HCT116 (cell line): ENCODE results near the gene PEAK1. TPM values are rescaled to one million over a fixed set of nuclear protein-coding genes. Genes with fewer than 3 reads are reported as not detected.

ENCODE experiments used
- ATAC-seq: fragments of 200-7000 bp; cut with Tn5 transposase; 2 replicates; pipeline ENCODE4 v1.9.1; 2020; ENCODE audit warnings: mild to moderate bottlenecking, moderate library complexity
- BruUV-seq: library from RNA; stranded (reverse); fragments of 400-500 nt; replicated peaks from 2 replicates; lab custom pipeline; 2021; lab: Mats Ljungman, UMichigan
- CTCF ChIA-PET: fragments of 300-600 bp; sonication (Branson Sonifier 250); formaldehyde crosslinking; loops from one replicate; lab custom pipeline; 2021; ENCODE audit warnings: antibody characterized with exemption; lab: Charles Lee
- POLR2A ChIA-PET: fragments of 300-600, 350-600 bp; sonication (Branson Sonifier 250); formaldehyde crosslinking; loops from one replicate; lab custom pipeline; 2021; ENCODE audit warnings: antibody characterized with exemption; lab: Charles Lee
- RAD21 ChIA-PET, 2 experiments: fragments of 300-600 bp; sonication (Branson Sonifier 250); formaldehyde crosslinking; loops; one replicate each; lab custom pipeline; 2023; ENCODE audit warnings: low total read pairs in 2 of 2; ENCODE audit not compliant: uncharacterized antibody in 2 of 2, unreplicated experiment in 2 of 2, low non-redundant PET in 1 of 2; lab: Charles Lee
- DNase-seq: peaks from one replicate; pipeline ENCODE4 v3.0.0-alpha.2; 2010; ENCODE audit warnings: low read depth, low spot score
- H2AFZ ChIP-seq: fragments of 200-600 bp; shearing (Covaris generic), sonication (generic); 2 replicates; pipeline ENCODE4 v1.6.1; 2017; ENCODE audit warnings: low read depth, mixed run types, mixed read lengths, antibody characterized with exemption, low read length; ENCODE audit not compliant: poor library complexity, severe bottlenecking
- H3K27ac ChIP-seq: 2 replicates; pipeline ENCODE4 v1.5.1; 2012; ENCODE audit warnings: low read depth, low read length
- H3K27me3 ChIP-seq: fragments of 200-600 bp; sonication (generic); 2 replicates; pipeline ENCODE4 v1.6.1; 2016; ENCODE audit warnings: mixed run types, low read length, mixed read lengths; ENCODE audit not compliant: insufficient read depth
- H3K36me3 ChIP-seq, 2 experiments: fragments of 200-500 bp in 1 of 2; fragments of 200-600 bp in 1 of 2; sonication (Bioruptor generic) in 1 of 2; sonication (generic) in 1 of 2; 2 replicates each; pipeline versions ENCODE4 v1.5.1 to v1.6.1; 2014 to 2016; ENCODE audit warnings: low read length in 2 of 2, inconsistent platforms in 1 of 2, mixed read lengths in 1 of 2, mixed run types in 1 of 2; ENCODE audit not compliant: insufficient read depth in 2 of 2, control insufficient read depth in 1 of 2
- H3K4me1 ChIP-seq, 2 experiments: fragments of 200-600 bp in 1 of 2; sonication (generic) in 1 of 2; 2 replicates each; pipeline versions ENCODE4 v1.5.1 to v1.6.1; 2012 to 2017; ENCODE audit warnings: low read length in 2 of 2, inconsistent platforms in 1 of 2, mild to moderate bottlenecking in 1 of 2, mixed read lengths in 1 of 2, mixed run types in 1 of 2, moderate library complexity in 1 of 2; ENCODE audit not compliant: insufficient read depth in 2 of 2, control insufficient read depth in 1 of 2
- H3K4me2 ChIP-seq: fragments of 200-600 bp; sonication (generic); 2 replicates; pipeline ENCODE4 v1.6.1; 2017; ENCODE audit warnings: mixed run types, low read length, mixed read lengths
- H3K4me3 ChIP-seq, 2 experiments: fragments of 200-600 bp in 1 of 2; sonication (generic) in 1 of 2; replicated peaks in 1 of 2; 2 replicates each; pipeline ENCODE4 v1.5.1; 2011 to 2016; ENCODE audit warnings: low read length in 2 of 2, control low read depth in 1 of 2, low read depth in 1 of 2, mild to moderate bottlenecking in 1 of 2, mixed read lengths in 1 of 2, mixed run types in 1 of 2
- H3K79me2 ChIP-seq: fragments of 200-600 bp; sonication (generic); 2 replicates; pipeline ENCODE4 v1.6.1; 2017; ENCODE audit warnings: mild to moderate bottlenecking, mixed run types, low read length, moderate library complexity, mixed read lengths; ENCODE audit not compliant: insufficient read depth
- H3K9ac ChIP-seq: fragments of 200-600 bp; sonication (generic); 2 replicates; pipeline ENCODE4 v1.6.1; 2016; ENCODE audit warnings: low read length, mixed read lengths
- H3K9me2 ChIP-seq: fragments of 200-600 bp; sonication (generic), shearing (Covaris generic); 2 replicates; pipeline ENCODE4 v1.6.1; 2017; ENCODE audit warnings: mixed run types, mild to moderate bottlenecking, moderate library complexity; ENCODE audit not compliant: insufficient read depth
- H3K9me3 ChIP-seq, 2 experiments: fragments of 200-500 bp in 1 of 2; fragments of 200-600 bp in 1 of 2; sonication (Bioruptor generic) in 1 of 2; sonication (generic) in 1 of 2; 2 replicates each; pipeline ENCODE4 v1.6.1; 2014 to 2017; ENCODE audit warnings: low read length in 2 of 2, mixed read lengths in 2 of 2, inconsistent platforms in 1 of 2, low read depth in 1 of 2, mild to moderate bottlenecking in 1 of 2, mixed run types in 1 of 2, moderate library complexity in 1 of 2; ENCODE audit not compliant: control insufficient read depth in 1 of 2, insufficient read depth in 1 of 2
- H4K20me1 ChIP-seq: fragments of 200-600 bp; sonication (generic), shearing (Covaris generic); 2 replicates; pipeline ENCODE4 v1.6.1; 2017; ENCODE audit warnings: mixed run types, mild to moderate bottlenecking, moderate library complexity; ENCODE audit not compliant: insufficient read depth
- ATF3 ChIP-seq: IDR thresholded peaks from 2 replicates; pipeline ENCODE4 v1.6.1; 2012
- CBX3 ChIP-seq: IDR thresholded peaks from 2 replicates; pipeline ENCODE4 v1.6.1; 2012; ENCODE audit warnings: low read depth
- SP1 ChIP-seq: IDR thresholded peaks from 2 replicates; pipeline ENCODE4 v1.6.1; 2012; ENCODE audit warnings: low read depth
- ZBTB33 ChIP-seq: IDR thresholded peaks from 2 replicates; pipeline ENCODE4 v1.6.1; 2011; ENCODE audit warnings: mild to moderate bottlenecking, low read length, moderate library complexity; ENCODE audit not compliant: insufficient replicate concordance; ENCODE audit errors: extremely low read depth
- intact Hi-C: fragments of 100-400 bp; cut with micrococcal nuclease; formaldehyde crosslinking; loops from 2 replicates; pipeline ENCODE4 v1.10.0; 2022
- total RNA-seq: library from RNA; stranded (reverse); gene quantifications from one replicate; pipeline ENCODE4 v1.2.1, GENCODE V29; 2021; ENCODE audit not compliant: unreplicated experiment

PEAK1 gene
- total RNA-seq, 1 experiment from 2014 or later: 23.4 TPM

GRCh38 chr15:77418391-77418965, 1.4 kb downstream of the PEAK1 start:
- POLR2A ChIA-PET: interaction anchor here (1.1 kb wide), 1 partner anchor 9 kb away, joined by 3 read pairs; no protein-coding TSS in a partner anchor
- no peak for ATAC-seq

More at GRCh38 chr15:77418391-77418965, 1.4 kb downstream of the PEAK1 start:
- H2AFZ ChIP-seq: no peak overlapping the region
- H3K27me3 ChIP-seq: no peaks in the 10 kb centered on the region
- no peaks in the 10 kb centered on the region for H4K20me1 ChIP-seq
- no peaks in the 10 kb centered on the region for H3K9me3 ChIP-seq
- peaks cover 60% of the 10 kb centered on the region for H3K79me2 ChIP-seq
- H3K36me3 ChIP-seq: no peaks in the 10 kb centered on the region
- peak overlapping the region; percentile 84 for H3K4me2 ChIP-seq
- H3K4me3 ChIP-seq: peak overlapping the region; percentile 61 to 70
- RAD21 ChIA-PET: interaction anchor here in 1 of 2 experiments (0.6 kb wide), 1 partner anchor 352 kb away, joined by 3 read pairs; no protein-coding TSS in a partner anchor
- BruUV-seq: no TSS peak
- DNase-seq: no peak
- intact Hi-C loops: no loop called here
- H3K4me1 ChIP-seq: peaks cover 16 to 22% of the 10 kb centered on the region in 2 experiments
- no peaks in the 10 kb centered on the region; the same call in 1 of the 2 replicates for H3K9me2 ChIP-seq
- TF ChIP-seq ATF3: no peak
- TF ChIP-seq SP1: no peak
- TF ChIP-seq ZBTB33: no peak
- TF ChIP-seq CBX3: no peak
- TF ChIP-seq, all 23 proteins: peak for 0
- CTCF ChIA-PET: interaction anchor here (0.6 to 1.2 kb wide), 3 partner anchors 9 to 403 kb away, joined by 3 to 4 read pairs (median 3); no protein-coding TSS in a partner anchor
- peak overlapping the region; percentile 66 for H3K9ac ChIP-seq
- H3K27ac ChIP-seq: no peak overlapping the region
